Adrenal gland (tissue), 5 donors: ENCODE results near the gene VGLL3.

Source experiments
- CTCF ChIP-seq, 6 experiments: fragments of 450-650 bp in 4 of 6; fragments of 200-600 bp in 2 of 6; sonication (generic) in 1 of 6; IDR thresholded peaks; 1 replicate in 5 of 6; 2 replicates in 1 of 6; pipeline versions ENCODE4 v1.5.1 to v1.8.0; 2016 to 2021; ENCODE audit warnings: antibody characterized with exemption in 6 of 6, mild to moderate bottlenecking in 2 of 6, moderate library complexity in 1 of 6
- POLR2A ChIP-seq, 2 donors: fragments of 450-650 bp; IDR thresholded peaks; one replicate each; pipeline ENCODE4 v1.6.1; 2017; ENCODE audit warnings: antibody characterized with exemption in 2 of 2, mild to moderate bottlenecking in 2 of 2, moderate library complexity in 1 of 2
- donor health status: DM: no; HTN: no; CAD: no.

DNA sequence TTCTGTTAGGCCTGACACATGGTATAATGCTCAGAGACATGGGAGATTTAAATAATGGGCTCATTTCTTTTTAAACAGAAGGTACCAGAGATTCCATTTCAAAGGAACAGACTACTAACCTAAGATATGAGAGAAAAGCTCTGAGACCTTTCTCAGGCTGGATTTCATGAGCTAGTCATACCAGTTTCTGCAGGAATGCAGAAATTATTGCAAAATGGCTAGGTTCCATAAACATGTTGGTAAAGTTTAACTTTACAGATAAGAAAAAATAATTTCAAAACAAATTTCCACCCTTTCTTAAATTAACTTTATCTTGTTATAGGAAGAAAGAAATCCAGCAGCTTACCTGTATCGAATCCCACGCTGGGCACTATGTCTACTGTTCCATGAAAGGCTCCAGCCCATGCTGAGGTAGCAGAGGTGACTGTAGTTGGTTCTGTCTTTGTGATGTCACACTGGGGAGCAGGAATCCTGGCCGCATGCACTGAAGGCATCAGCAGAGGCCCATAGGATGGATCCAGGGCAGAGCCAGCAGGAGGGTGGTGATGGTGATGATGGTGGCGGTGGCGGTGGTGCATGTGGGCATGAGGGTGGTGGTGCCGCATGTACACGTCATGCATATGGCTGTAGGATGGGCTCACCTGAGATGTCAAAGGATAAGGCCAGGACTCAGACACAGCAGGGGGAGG, 22.6 kb downstream of the VGLL3 start:
- no peak for TF ChIP-seq POLR2A (IDR thresholded peaks at IDR 0.05)
- TF ChIP-seq CTCF (IDR thresholded peaks at IDR 0.05), result no peak
